DND-41 (cell line): ENCODE data around the gene ADPRH.

ENCODE experiments used
- CTCF ChIP-seq: IDR thresholded peaks from 2 replicates; pipeline ENCODE4 v1.5.1; 2012; ENCODE audit warnings: borderline replicate concordance, low read length, moderate library complexity, mild to moderate bottlenecking; ENCODE audit not compliant: poor library complexity, severe bottlenecking; ENCODE audit errors: extremely low read depth
- EZH2 ChIP-seq: IDR thresholded peaks from 3 replicates; pipeline ENCODE4 v1.6.1; 2012; ENCODE audit warnings: borderline replicate concordance, low read depth, mild to moderate bottlenecking, moderate library complexity, low read length, inconsistent platforms; ENCODE audit not compliant: severe bottlenecking

- TF ChIP-seq CTCF (no peak), EZH2 (no peak)
These were observed 8.8 kb downstream of the ADPRH start for GRCh38 chr3:119588112-119588511.
